ENCODE measurements around the gene MAGIX.

- TF ChIP-seq CTCF (IDR thresholded peaks at IDR 0.05; ENCODE audit: low read length) (no peak), EZH2 (IDR thresholded peaks at IDR 0.05; ENCODE audit: borderline replicate concordance, low read length) (no peak)
Observed at GRCh38 chrX:49160908-49161307, 1.6 kb upstream of the MAGIX start.

All from OCI-LY1 (cell line).